ENCODE data around the gene SCPEP1.
"Not testable (repeated sequence)": the region's sequence is repeated elsewhere in the genome, so short reads cannot be mapped to it uniquely, and the experiment has no call there.

The SCPEP1 gene

GRCh38 chr17:56979091-56979480 is 1.2 kb downstream of the SCPEP1 start:
- Histone ChIP-seq H3K36me3 (ENCODE audit: control insufficient read depth, insufficient read depth, low read length) (no peaks in the 10 kb centered on the region), H3K4me1 (ENCODE audit: control insufficient read depth, insufficient read depth, low read length) (peaks cover 14% of the 10 kb centered on the region), H3K4me3 (ENCODE audit: insufficient read depth, low read depth, low read length) (no peak overlapping the region), H3K27ac (ENCODE audit: insufficient read depth, low read depth, low read length, poor library complexity, severe bottlenecking) (peak overlapping the region; percentile 27), H3K9me3 (ENCODE audit: control insufficient read depth, low read length) (no peaks in the 10 kb centered on the region), H3K27me3 (ENCODE audit: control insufficient read depth, insufficient read depth, low read length, poor library complexity, severe bottlenecking) (peaks cover 6% of the 10 kb centered on the region)
- 20% methylated on average over 2 of the region's 3 CpGs for WGBS, 2 experiments

GRCh38 chr17:56980526-56980925 is 2.6 kb downstream of the SCPEP1 start:
- peaks cover 14% of the 10 kb centered on the region for H3K4me1 ChIP-seq (ENCODE audit: control insufficient read depth, insufficient read depth, low read length)
- not testable (repeated sequence) for H3K27ac ChIP-seq (ENCODE audit: insufficient read depth, low read depth, low read length, poor library complexity, severe bottlenecking); H3K4me3 ChIP-seq (ENCODE audit: insufficient read depth, low read depth, low read length); H3K27me3 ChIP-seq (ENCODE audit: control insufficient read depth, insufficient read depth, low read length, poor library complexity, severe bottlenecking); H3K9me3 ChIP-seq (ENCODE audit: control insufficient read depth, low read length); H3K36me3 ChIP-seq (ENCODE audit: control insufficient read depth, insufficient read depth, low read length)
- 89 to 96% methylated on average over 8 to 12 of the region's 12 CpGs for WGBS, 2 experiments

- Histone ChIP-seq H3K4me3 (ENCODE audit: insufficient read depth, low read depth, low read length) (no peak overlapping the region), H3K27me3 (ENCODE audit: control insufficient read depth, insufficient read depth, low read length, poor library complexity, severe bottlenecking) (peaks cover under 1% of the 10 kb centered on the region), H3K27ac (ENCODE audit: insufficient read depth, low read depth, low read length, poor library complexity, severe bottlenecking) (no peak overlapping the region), H3K9me3 (ENCODE audit: control insufficient read depth, low read length) (no peaks in the 10 kb centered on the region), H3K36me3 (ENCODE audit: control insufficient read depth, insufficient read depth, low read length) (peaks cover 5% of the 10 kb centered on the region), H3K4me1 (ENCODE audit: control insufficient read depth, insufficient read depth, low read length) (peaks cover 14% of the 10 kb centered on the region)
- WGBS, 2 experiments = 83 to 88% methylated on average over 8 of the region's 8 CpGs
Measured at GRCh38 chr17:56982312-56982711, 4.4 kb downstream of the SCPEP1 start.

- Histone ChIP-seq H3K27ac (ENCODE audit: insufficient read depth, low read depth, low read length, poor library complexity, severe bottlenecking) (no peak overlapping the region), H3K36me3 (ENCODE audit: control insufficient read depth, insufficient read depth, low read length) (peaks cover 5% of the 10 kb centered on the region), H3K27me3 (ENCODE audit: control insufficient read depth, insufficient read depth, low read length, poor library complexity, severe bottlenecking) (no peaks in the 10 kb centered on the region), H3K9me3 (ENCODE audit: control insufficient read depth, low read length) (no peaks in the 10 kb centered on the region), H3K4me1 (ENCODE audit: control insufficient read depth, insufficient read depth, low read length) (peaks cover 14% of the 10 kb centered on the region), H3K4me3 (ENCODE audit: insufficient read depth, low read depth, low read length) (no peak overlapping the region)
- WGBS, 2 experiments = 91 to 100% methylated on average over 3 of the region's 3 CpGs
Measured at GRCh38 chr17:56983366-56983765, 5.4 kb downstream of the SCPEP1 start.

- no peak overlapping the region for H3K4me3 ChIP-seq (ENCODE audit: insufficient read depth, low read depth, low read length)
- peaks cover 5% of the 10 kb centered on the region for H3K36me3 ChIP-seq (ENCODE audit: control insufficient read depth, insufficient read depth, low read length)
- WGBS, 2 experiments = 92 to 94% methylated on average over 14 of the region's 14 CpGs
- peaks cover 14% of the 10 kb centered on the region for H3K4me1 ChIP-seq (ENCODE audit: control insufficient read depth, insufficient read depth, low read length)
- no peak overlapping the region for H3K27ac ChIP-seq (ENCODE audit: insufficient read depth, low read depth, low read length, poor library complexity, severe bottlenecking)
- H3K9me3 ChIP-seq (ENCODE audit: control insufficient read depth, low read length) = no peaks in the 10 kb centered on the region
- no peaks in the 10 kb centered on the region for H3K27me3 ChIP-seq (ENCODE audit: control insufficient read depth, insufficient read depth, low read length, poor library complexity, severe bottlenecking)
Measured at GRCh38 chr17:56985371-56986162, 7.6 kb downstream of the SCPEP1 start.

GRCh38 chr17:56987283-56987834 is 9.4 kb downstream of the SCPEP1 start:
- peaks cover 5% of the 10 kb centered on the region for H3K36me3 ChIP-seq (ENCODE audit: control insufficient read depth, insufficient read depth, low read length)
- no peaks in the 10 kb centered on the region for H3K9me3 ChIP-seq (ENCODE audit: control insufficient read depth, low read length)
- WGBS, 2 experiments = 93 to 96% methylated on average over 11 of the region's 11 CpGs
- H3K27ac ChIP-seq (ENCODE audit: insufficient read depth, low read depth, low read length, poor library complexity, severe bottlenecking) = no peak overlapping the region
- H3K27me3 ChIP-seq (ENCODE audit: control insufficient read depth, insufficient read depth, low read length, poor library complexity, severe bottlenecking) = no peaks in the 10 kb centered on the region
- peaks cover 8% of the 10 kb centered on the region for H3K4me1 ChIP-seq (ENCODE audit: control insufficient read depth, insufficient read depth, low read length)
- no peak overlapping the region for H3K4me3 ChIP-seq (ENCODE audit: insufficient read depth, low read depth, low read length)

GRCh38 chr17:56988901-56989572 is 11.1 kb downstream of the SCPEP1 start:
- H3K4me3 ChIP-seq (ENCODE audit: insufficient read depth, low read depth, low read length) = no peak overlapping the region
- WGBS, 2 experiments = 92 to 93% methylated on average over 4 of the region's 4 CpGs
- no peaks in the 10 kb centered on the region for H3K27me3 ChIP-seq (ENCODE audit: control insufficient read depth, insufficient read depth, low read length, poor library complexity, severe bottlenecking)
- peaks cover 5% of the 10 kb centered on the region for H3K36me3 ChIP-seq (ENCODE audit: control insufficient read depth, insufficient read depth, low read length)
- H3K9me3 ChIP-seq (ENCODE audit: control insufficient read depth, low read length) = no peaks in the 10 kb centered on the region
- H3K4me1 ChIP-seq (ENCODE audit: control insufficient read depth, insufficient read depth, low read length) = no peaks in the 10 kb centered on the region
- H3K27ac ChIP-seq (ENCODE audit: insufficient read depth, low read depth, low read length, poor library complexity, severe bottlenecking) = no peak overlapping the region

- H3K27me3 ChIP-seq (ENCODE audit: control insufficient read depth, insufficient read depth, low read length, poor library complexity, severe bottlenecking) = no peaks in the 10 kb centered on the region
- H3K4me3 ChIP-seq (ENCODE audit: insufficient read depth, low read depth, low read length) = no peak overlapping the region
- peaks cover 4% of the 10 kb centered on the region for H3K36me3 ChIP-seq (ENCODE audit: control insufficient read depth, insufficient read depth, low read length)
- H3K4me1 ChIP-seq (ENCODE audit: control insufficient read depth, insufficient read depth, low read length) = no peaks in the 10 kb centered on the region
- no peak overlapping the region for H3K27ac ChIP-seq (ENCODE audit: insufficient read depth, low read depth, low read length, poor library complexity, severe bottlenecking)
- WGBS, 2 experiments = 95 to 100% methylated on average over 1 of the region's 1 CpG
- no peaks in the 10 kb centered on the region for H3K9me3 ChIP-seq (ENCODE audit: control insufficient read depth, low read length)
Measured at GRCh38 chr17:56992364-56992763, 14.4 kb downstream of the SCPEP1 start.

- Histone ChIP-seq H3K9me3 (ENCODE audit: control insufficient read depth, low read length) (no peaks in the 10 kb centered on the region), H3K4me1 (ENCODE audit: control insufficient read depth, insufficient read depth, low read length) (no peaks in the 10 kb centered on the region), H3K4me3 (ENCODE audit: insufficient read depth, low read depth, low read length) (no peak overlapping the region), H3K27ac (ENCODE audit: insufficient read depth, low read depth, low read length, poor library complexity, severe bottlenecking) (no peak overlapping the region), H3K27me3 (ENCODE audit: control insufficient read depth, insufficient read depth, low read length, poor library complexity, severe bottlenecking) (no peaks in the 10 kb centered on the region), H3K36me3 (ENCODE audit: control insufficient read depth, insufficient read depth, low read length) (peaks cover 4% of the 10 kb centered on the region)
- 95 to 96% methylated on average over 4 of the region's 4 CpGs for WGBS, 2 experiments
Measured at GRCh38 chr17:56994009-56994792, 16.3 kb downstream of the SCPEP1 start.

GRCh38 chr17:56995766-56996165 is 17.8 kb downstream of the SCPEP1 start:
- WGBS, 2 experiments = 88 to 94% methylated on average over 1 of the region's 1 CpG
- no peaks in the 10 kb centered on the region for H3K27me3 ChIP-seq (ENCODE audit: control insufficient read depth, insufficient read depth, low read length, poor library complexity, severe bottlenecking)
- H3K4me3 ChIP-seq (ENCODE audit: insufficient read depth, low read depth, low read length) = no peak overlapping the region
- no peaks in the 10 kb centered on the region for H3K4me1 ChIP-seq (ENCODE audit: control insufficient read depth, insufficient read depth, low read length)
- H3K27ac ChIP-seq (ENCODE audit: insufficient read depth, low read depth, low read length, poor library complexity, severe bottlenecking) = no peak overlapping the region
- H3K9me3 ChIP-seq (ENCODE audit: control insufficient read depth, low read length) = no peaks in the 10 kb centered on the region
- H3K36me3 ChIP-seq (ENCODE audit: control insufficient read depth, insufficient read depth, low read length) = peaks cover 4% of the 10 kb centered on the region

Measured in ectodermal cell (in vitro differentiated cells).